Fibroblast of skin of left quadriceps (primary cell): ENCODE data around the gene CHURC1.

ENCODE experiments used
- DNase-seq, 2 experiments: peaks; one replicate each; pipeline ENCODE4 v3.0.0-alpha.2; 2013; ENCODE audit warnings: low read depth in 2 of 2

The CHURC1 gene

GRCh38 chr14:64956697-64957406 lies 42.6 kb downstream of the CHURC1 start:
- no peak for DNase-seq

- DNase-seq = no peak
These were observed 43.9 kb downstream of the CHURC1 start for GRCh38 chr14:64958201-64958600.

GRCh38 chr14:64958743-64959142 lies 44.5 kb downstream of the CHURC1 start:
- DNase-seq = no peak

- DNase-seq = no peak
These were observed 46.6 kb downstream of the CHURC1 start for GRCh38 chr14:64960762-64961276.

DNA sequence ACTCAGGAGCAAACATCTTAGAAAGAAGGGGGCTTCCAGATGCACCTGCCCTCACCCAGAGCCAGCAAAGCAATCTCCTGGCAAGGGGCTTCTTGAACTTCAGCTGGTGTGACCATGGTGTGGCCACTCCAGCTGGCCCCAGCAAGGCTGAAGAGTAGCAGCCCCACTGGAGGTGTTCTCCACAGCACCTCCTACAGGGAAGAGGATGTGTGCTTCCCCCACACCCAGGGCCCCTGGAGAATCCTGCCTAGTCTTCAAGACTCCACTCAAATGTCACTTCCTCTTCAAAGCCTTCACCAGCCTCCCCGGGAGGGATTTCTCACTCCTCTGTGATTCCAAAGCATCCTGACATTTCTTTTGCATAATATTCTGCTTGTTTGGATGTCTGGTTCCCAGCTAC lies 49.4 kb downstream of the CHURC1 start:
- no peak for DNase-seq

GRCh38 chr14:64965356-64966000 lies 51.2 kb downstream of the CHURC1 start:
- no peak for DNase-seq

- no peak for DNase-seq
These were observed 52.7 kb downstream of the CHURC1 start for GRCh38 chr14:64966976-64967375.

DNA sequence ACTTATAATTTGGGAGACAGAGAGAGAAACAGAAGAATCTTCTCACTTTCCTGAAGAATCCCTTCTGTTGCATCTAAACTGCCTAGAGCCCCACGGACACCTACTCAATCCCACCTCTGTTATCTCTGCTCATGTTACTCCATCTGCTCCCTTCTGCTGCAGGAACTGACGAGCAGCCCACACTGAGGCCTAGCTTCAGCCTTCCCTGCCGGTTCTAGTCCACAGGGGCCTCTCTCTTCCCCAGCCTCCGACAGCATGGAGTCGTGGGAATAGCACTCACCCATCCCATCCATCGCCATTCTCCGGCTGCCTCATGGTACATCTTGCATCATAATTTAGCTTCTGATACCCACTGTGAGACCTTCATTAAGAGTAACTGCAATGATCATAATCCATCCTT lies 53.9 kb downstream of the CHURC1 start:
- DNase-seq = no peak

DNA sequence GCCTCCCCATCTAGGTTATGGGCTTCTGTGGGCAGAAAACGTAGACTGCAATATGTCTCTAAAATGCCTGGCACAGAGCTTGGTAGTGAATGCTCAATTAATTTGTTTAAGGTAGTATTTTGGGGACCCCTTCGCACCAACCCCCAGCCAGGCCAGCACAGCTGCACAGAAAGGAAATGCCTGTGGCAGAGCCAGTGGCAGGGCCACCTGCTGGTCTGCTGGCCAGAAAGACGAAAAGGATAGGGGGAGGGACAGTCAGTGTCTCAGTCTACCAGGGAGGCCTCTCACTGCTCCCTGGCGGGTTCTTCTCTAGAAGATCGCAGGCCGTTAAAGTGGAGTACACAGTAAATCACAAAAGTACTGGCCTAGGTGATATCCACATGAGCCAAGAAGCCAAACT lies 54.4 kb downstream of the CHURC1 start:
- DNase-seq = no peak

GRCh38 chr14:64970041-64970440 lies 55.8 kb downstream of the CHURC1 start:
- no peak for DNase-seq

DNA sequence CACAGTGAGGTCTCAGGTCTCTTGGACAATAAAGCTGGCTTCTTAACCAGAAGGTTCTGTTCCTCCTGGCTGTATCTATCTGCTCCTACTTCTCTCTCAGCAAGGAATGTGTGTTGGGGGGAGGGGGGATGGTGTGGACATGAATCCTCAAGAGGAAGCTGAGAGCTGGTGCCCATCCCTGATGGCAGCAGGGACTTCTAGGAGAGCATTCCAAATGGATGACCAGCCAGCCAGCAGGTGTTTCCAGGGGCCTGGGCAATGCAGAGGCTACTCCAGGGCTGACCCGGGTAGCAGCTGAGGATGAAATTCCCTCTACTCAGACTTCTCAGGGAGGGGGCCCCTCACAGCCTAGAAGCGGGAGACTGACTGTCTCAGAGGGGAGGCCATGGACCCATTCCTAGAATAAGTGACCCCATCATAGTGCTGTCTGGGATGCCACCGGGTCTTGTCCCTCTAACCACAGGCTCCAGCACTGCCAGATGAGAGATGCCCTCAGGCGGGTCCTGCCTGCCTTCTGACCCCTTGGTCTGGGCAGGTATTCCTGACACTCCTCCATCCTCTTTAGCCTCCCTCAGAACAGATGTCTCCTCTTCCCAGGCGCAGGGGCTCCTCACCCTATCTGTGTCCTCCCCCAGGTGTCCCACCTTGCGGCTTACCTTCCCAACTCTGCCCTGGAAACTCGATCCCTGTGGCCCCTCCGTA lies 56.7 kb downstream of the CHURC1 start:
- no peak for DNase-seq

DNA sequence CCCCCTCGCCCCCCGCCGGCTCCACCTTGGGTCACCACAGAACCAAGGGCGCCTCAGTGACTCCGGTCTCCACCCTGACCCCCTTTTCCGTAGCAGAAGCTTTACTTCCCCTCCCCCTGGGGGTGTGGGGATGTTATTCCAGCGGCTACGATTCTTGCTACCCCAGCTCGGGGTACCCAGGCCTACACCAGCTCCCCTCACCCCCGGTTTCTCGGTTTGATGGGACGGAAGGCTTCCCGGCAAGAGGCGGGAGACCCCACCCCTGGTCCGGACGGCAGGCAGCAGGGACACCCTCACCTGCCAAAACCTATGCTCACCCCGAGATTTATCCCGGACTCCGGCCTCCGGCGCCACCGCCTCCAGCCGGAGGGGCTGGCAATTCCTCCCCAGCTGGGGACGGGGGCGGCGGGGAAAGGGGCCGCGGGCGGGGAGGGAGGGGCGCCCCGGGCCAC lies 57.3 kb downstream of the CHURC1 start:
- no peak for DNase-seq

GRCh38 chr14:64971943-64972791 lies 57.9 kb downstream of the CHURC1 start, which contains the start of gene RAB15:
Gene RAB15 (minus strand): TSS chr14:64972336. CDS start chr14:64972076, 260 bp downstream.
- peak in 1 of 2 experiments; percentile 6 for DNase-seq

DNA sequence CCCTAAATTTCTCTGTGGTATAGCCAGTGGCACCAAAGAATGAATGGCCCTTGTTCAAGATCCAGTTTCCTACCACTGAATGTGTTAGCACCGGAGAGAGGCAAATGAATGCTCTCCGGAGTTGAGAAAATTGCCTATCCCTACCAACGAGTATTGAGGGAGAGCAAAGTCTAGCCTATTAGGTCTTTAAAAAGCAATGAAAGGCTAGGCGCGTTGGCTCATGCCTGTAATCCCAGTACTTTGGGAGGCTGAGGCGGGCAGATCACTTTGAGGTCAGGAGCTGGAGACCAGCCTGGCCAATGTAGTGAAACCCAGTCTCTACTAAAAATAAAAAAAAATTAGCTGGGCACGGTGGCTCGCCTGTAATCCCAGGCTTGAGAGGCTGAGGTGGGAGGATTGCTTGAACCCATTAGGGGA lies 58.8 kb downstream of the CHURC1 start:
- no peak for DNase-seq

DNA sequence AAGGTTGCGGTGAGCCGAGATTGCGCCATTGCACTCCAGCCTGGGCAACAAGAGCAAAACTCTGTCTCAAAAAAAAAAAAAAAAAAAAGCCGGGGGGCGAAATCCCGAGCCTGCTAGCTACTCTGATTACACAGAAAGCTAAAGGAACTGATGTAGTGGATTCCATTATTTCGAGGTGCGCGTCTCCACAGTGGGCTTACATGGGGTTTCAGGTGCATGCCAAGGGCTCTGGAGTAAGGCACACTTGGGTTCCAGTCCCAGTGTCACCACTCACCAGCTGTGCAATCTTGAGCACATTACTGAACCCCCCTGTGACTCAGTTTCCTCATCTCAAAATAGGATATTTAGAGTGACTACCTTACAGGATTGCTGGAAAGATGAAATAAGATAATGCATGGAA lies 59.6 kb downstream of the CHURC1 start:
- DNase-seq = no peak

DNA sequence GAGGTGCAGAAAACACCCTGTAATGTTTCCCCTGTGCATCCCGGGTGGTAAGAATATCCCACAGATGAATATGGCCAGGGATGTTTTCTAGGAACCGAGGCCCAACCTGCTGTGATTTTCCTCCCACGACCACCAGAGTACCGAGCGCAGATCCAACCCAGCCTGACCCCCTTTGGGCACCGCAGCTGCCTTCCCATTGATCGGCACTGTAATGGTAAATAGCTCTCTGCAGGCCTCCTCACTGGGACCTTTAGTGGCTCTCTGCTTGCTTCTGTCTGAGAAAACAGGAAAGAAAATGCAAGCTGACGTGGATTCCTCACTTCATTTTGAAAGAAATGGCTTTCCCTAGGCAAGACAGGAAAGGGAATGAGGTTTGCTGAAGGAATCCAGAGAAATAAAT lies 60.3 kb downstream of the CHURC1 start:
- no peak for DNase-seq

DNA sequence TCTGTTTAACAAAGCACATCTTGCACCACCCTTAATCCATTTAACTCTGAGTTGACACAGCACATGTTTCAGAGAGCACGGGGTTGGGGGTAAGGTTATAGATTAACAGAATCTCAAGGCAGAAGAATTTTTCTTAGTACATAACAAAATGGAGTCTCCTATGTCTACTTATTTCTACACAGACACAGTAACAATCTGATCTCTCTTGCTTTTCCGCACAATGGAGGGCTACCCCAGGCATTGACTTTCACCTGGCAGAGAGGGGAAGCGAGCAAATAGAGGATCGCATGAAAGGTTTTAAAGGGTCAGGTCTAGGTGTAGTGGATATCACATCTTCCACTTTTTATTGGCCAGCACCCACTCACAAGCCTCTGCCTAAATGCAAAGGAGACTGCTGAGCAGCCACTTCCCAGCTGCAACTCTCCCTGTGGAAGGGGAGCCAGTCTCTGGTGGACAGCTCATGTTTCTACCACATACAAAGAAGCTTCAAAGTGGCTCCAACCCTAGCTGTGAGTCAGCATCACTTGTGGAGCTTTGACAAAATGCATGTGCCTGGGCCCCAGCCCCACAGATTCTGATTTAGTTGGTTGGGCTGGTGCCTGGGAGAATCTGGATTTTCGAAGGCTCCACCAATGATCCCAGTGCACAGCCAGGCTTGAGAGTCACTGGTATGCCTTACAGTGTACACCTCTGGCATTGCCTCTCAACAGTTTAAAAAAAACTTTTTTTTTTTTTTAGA lies 65.2 kb downstream of the CHURC1 start:
- no peak for DNase-seq

DNA sequence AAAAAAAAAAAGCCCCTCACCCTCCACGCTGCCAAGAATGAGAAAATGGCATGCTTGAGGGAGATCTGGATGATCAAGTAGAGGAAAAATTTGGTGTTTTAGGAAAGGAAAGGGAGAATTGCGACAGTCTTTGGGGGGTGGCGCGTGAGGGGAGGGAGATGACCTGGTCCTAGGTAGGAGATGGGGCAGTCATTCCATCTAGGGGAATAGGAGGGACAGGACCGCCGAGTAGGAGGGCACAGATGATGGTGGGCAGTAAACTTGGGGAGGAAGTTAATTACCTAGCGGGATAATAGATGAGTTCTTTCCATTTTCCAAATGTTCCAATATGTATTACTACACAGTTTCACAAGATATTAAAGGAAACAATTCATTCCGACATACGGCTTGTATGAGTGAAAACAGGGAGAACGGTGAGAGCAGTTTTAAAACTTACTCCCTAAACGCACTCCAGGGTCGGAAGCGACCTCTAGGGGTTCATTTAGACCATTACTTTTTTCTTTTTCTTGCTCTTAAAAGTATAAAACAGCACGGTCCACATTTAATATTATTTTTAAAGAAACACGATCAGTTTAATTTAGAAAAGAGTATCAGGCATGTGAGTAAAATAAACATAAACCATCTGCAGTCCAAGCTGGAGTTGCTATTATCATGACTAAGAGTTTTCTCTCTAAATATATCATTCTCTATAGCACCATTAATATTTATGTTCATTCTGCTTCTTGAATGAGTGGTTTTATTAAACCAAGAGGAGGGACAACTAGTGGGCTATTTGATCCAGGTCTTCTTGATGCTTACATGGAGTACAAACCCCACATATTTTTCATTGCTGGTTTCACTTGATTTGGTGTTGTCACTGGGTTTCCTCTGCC lies 69.4 kb downstream of the CHURC1 start:
- peak in 1 of 2 experiments; percentile 28 for DNase-seq
